ENCODE results near the gene TBC1D23. TPM values are rescaled to one million over a fixed set of nuclear protein-coding genes. Genes with fewer than 3 reads are reported as not detected.
"Not testable (repeated sequence)": the region's sequence is repeated elsewhere in the genome, so short reads cannot be mapped to it uniquely, and the experiment has no call there.

TBC1D23 gene
- total RNA-seq, 1 experiment from 2014 or later: 37.9 TPM

GRCh38 chr3:100261485-100261903, 702 bp downstream of the TBC1D23 start:
- Histone ChIP-seq H3F3A (ENCODE audit: low read length, unreplicated experiment) (no peaks in the 10 kb centered on the region), H3K9me3 (ENCODE audit: low read length) (no peaks in the 10 kb centered on the region), H3K4me1 (ENCODE audit: insufficient read depth, low read length) (peaks cover 44% of the 10 kb centered on the region), H4K20me1 (ENCODE audit: low read length) (peaks cover 4% of the 10 kb centered on the region; the same call in 1 of the 2 replicates), H3K27ac (ENCODE audit: low read length) (peak overlapping the region; percentile 70), H3K4me3 (ENCODE audit: low read length) (peak overlapping the region; percentile 88), H2AFZ (ENCODE audit: low read length) (peak overlapping the region; percentile 82; the same call in 1 of the 2 replicates), H3K4me2 (ENCODE audit: low read length) (peak overlapping the region; percentile 94), H3K9ac (ENCODE audit: low read length) (peak overlapping the region; percentile 89), H3K79me2 (ENCODE audit: low read length) (peaks cover 56% of the 10 kb centered on the region), H3K36me3 (ENCODE audit: low read depth, low read length) (no peaks in the 10 kb centered on the region), H3K9me2 (replicated peaks; ENCODE audit: low read length) (no peaks in the 10 kb centered on the region), H3K27me3 (ENCODE audit: low read length) (no peaks in the 10 kb centered on the region)
- TF ChIP-seq EZH2 (IDR thresholded peaks at IDR 0.05; ENCODE audit: low read length, unreplicated experiment) (no peak), EZH2phosphoT487 (IDR thresholded peaks at IDR 0.05; ENCODE audit: borderline replicate concordance, low read length) (no peak), CTCF (conservative IDR thresholded peaks at IDR 0.05; ENCODE audit: low read depth, low read length) (no peak)
- intact Hi-C loops (cut with micrococcal nuclease): loop anchor here (5.0 kb wide), 2 partner anchors 174 to 359 kb away; no protein-coding TSS in a partner anchor
- ChIA-PET POLR2A (ENCODE audit: unreplicated experiment) (interaction anchor here (0.6 kb wide), 1 partner anchor 489 kb away, joined by 4 read pairs; no protein-coding TSS in a partner anchor), CTCF (no interaction called here)
- ATAC-seq (no peak), DNase-seq (no peak)
- no TSS peak for BruUV-seq (replicated peaks)

GRCh38 chr3:100262925-100263324, 2.1 kb downstream of the TBC1D23 start:
- H4K20me1 ChIP-seq (ENCODE audit: low read length); H3K36me3 ChIP-seq (ENCODE audit: low read depth, low read length); H3K9me2 ChIP-seq (replicated peaks; ENCODE audit: low read length); H3K27ac ChIP-seq (ENCODE audit: low read length); H2AFZ ChIP-seq (ENCODE audit: low read length); H3K9ac ChIP-seq (ENCODE audit: low read length); H3K4me3 ChIP-seq (ENCODE audit: low read length); CTCF ChIA-PET; DNase-seq; H3K9me3 ChIP-seq (ENCODE audit: low read length); BruUV-seq (replicated peaks); POLR2A ChIA-PET (ENCODE audit: unreplicated experiment); H3F3A ChIP-seq (ENCODE audit: low read length, unreplicated experiment); ATAC-seq; H3K27me3 ChIP-seq (ENCODE audit: low read length): not testable (repeated sequence)
- Histone ChIP-seq H3K79me2 (ENCODE audit: low read length) (peaks cover 71% of the 10 kb centered on the region), H3K4me2 (ENCODE audit: low read length) (peak overlapping the region; percentile 94; the same call in 1 of the 2 replicates), H3K4me1 (ENCODE audit: insufficient read depth, low read length) (peaks cover 33% of the 10 kb centered on the region)
- intact Hi-C loops (cut with micrococcal nuclease): loop anchor here (5.0 kb wide), 2 partner anchors 176 to 361 kb away; no protein-coding TSS in a partner anchor

DNA sequence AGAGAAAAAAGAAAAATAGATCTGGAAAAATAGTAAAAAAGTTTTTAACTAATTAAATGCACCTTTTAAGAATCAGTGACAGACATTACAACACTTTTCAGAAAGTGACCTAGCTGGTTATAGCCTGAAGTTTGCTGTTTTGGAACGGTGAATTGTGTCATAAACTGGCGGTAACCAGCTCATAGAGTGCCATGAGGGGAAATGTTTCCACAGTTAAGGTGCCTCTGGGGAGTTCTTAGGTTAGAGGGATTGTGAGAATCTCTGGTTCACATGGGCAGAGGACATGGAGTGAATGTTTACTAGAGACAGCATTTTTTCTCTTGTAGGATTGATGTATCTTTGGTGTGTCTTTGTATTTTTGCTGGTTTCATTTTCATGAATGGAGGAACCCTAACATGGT, 2.8 kb downstream of the TBC1D23 start:
- no peaks in the 10 kb centered on the region for H3K27me3 ChIP-seq (ENCODE audit: low read length)
- no peaks in the 10 kb centered on the region for H3K9me3 ChIP-seq (ENCODE audit: low read length)
- intact Hi-C loops (cut with micrococcal nuclease): loop anchor here (5.0 kb wide), 2 partner anchors 176 to 361 kb away; no protein-coding TSS in a partner anchor
- POLR2A ChIA-PET (ENCODE audit: unreplicated experiment): no interaction called here
- no peak overlapping the region for H3K27ac ChIP-seq (ENCODE audit: low read length)
- H3K9ac ChIP-seq (ENCODE audit: low read length): no peak overlapping the region
- H3K4me2 ChIP-seq (ENCODE audit: low read length): peak overlapping the region; percentile 56
- no peak for TF ChIP-seq EZH2 (IDR thresholded peaks at IDR 0.05; ENCODE audit: low read length, unreplicated experiment)
- no peak for TF ChIP-seq CTCF (conservative IDR thresholded peaks at IDR 0.05; ENCODE audit: low read depth, low read length)
- no peak for TF ChIP-seq EZH2phosphoT487 (IDR thresholded peaks at IDR 0.05; ENCODE audit: borderline replicate concordance, low read length)
- no peaks in the 10 kb centered on the region for H3F3A ChIP-seq (ENCODE audit: low read length, unreplicated experiment)
- H3K9me2 ChIP-seq (replicated peaks; ENCODE audit: low read length): no peaks in the 10 kb centered on the region
- no peak overlapping the region for H2AFZ ChIP-seq (ENCODE audit: low read length)
- DNase-seq: no peak
- peaks cover 77% of the 10 kb centered on the region for H3K79me2 ChIP-seq (ENCODE audit: low read length)
- BruUV-seq (replicated peaks): no TSS peak
- H3K4me3 ChIP-seq (ENCODE audit: low read length): peak overlapping the region; percentile 10; the same call in 1 of the 2 replicates
- no peaks in the 10 kb centered on the region for H3K36me3 ChIP-seq (ENCODE audit: low read depth, low read length)
- H4K20me1 ChIP-seq (ENCODE audit: low read length): peaks cover 4% of the 10 kb centered on the region; the same call in 1 of the 2 replicates
- CTCF ChIA-PET: no interaction called here
- peaks cover 39% of the 10 kb centered on the region for H3K4me1 ChIP-seq (ENCODE audit: insufficient read depth, low read length)
- ATAC-seq: no peak
